ENCODE measurements around the gene PRKAB2.

PRKAB2 gene

DNA sequence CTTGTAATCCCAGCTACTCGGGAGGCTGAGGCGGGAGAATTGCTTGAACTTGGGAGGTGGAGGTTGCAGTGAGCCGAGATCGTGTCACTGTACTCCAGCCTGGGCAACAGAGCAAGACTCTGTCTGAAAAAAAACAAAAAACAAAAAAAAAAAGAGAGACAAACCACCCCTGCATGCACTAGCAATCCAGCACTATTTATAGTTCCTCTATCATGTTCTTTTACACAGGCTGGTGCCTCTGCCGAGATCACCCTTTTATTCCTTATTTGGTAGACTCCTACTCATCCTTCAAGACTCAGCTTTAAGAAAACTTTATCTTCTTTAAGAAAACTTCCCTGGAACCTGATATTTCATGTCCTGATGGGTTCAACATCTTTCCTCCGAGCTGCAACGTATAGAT, 42.1 kb upstream of the PRKAB2 start:
- no peak overlapping the region for H3K4me3 ChIP-seq (replicated peaks; ENCODE audit: low read depth, low read length)
- TF ChIP-seq, protein P1, sequence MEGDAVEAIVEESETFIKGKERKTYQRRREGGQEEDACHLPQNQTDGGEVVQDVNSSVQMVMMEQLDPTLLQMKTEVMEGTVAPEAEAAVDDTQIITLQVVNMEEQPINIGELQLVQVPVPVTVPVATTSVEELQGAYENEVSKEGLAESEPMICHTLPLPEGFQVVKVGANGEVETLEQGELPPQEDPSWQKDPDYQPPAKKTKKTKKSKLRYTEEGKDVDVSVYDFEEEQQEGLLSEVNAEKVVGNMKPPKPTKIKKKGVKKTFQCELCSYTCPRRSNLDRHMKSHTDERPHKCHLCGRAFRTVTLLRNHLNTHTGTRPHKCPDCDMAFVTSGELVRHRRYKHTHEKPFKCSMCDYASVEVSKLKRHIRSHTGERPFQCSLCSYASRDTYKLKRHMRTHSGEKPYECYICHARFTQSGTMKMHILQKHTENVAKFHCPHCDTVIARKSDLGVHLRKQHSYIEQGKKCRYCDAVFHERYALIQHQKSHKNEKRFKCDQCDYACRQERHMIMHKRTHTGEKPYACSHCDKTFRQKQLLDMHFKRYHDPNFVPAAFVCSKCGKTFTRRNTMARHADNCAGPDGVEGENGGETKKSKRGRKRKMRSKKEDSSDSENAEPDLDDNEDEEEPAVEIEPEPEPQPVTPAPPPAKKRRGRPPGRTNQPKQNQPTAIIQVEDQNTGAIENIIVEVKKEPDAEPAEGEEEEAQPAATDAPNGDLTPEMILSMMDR (IDR thresholded peaks at IDR 0.05; ENCODE audit: low read depth, low read length, missing control alignments): no peak
- no peak for DNase-seq (ENCODE audit: extremely low read depth, low read depth)

DNA sequence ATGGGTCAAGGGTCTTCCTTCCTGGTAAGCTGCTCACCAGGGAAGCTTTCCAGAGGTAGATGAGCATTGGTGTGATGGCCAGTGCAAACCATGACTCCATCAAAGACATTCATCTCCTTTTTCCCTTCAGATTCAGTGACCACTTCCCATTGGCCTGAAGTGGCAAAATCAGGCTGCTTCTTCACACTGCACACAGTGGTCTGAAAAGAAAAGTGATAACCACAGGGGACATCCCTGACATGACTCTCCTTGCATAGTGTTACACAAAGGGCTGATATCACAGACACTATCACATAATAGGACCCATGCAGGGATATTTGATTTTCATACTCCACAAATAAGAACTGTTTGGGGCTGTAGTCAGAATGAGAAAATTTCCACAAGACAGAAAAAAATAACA, 41.0 kb upstream of the PRKAB2 start:
- DNase-seq (ENCODE audit: extremely low read depth, low read depth): no peak
- no peak overlapping the region for H3K4me3 ChIP-seq (replicated peaks; ENCODE audit: low read depth, low read length)
- TF ChIP-seq, protein P1 (IDR thresholded peaks at IDR 0.05; ENCODE audit: low read depth, low read length, missing control alignments): no peak

DNA sequence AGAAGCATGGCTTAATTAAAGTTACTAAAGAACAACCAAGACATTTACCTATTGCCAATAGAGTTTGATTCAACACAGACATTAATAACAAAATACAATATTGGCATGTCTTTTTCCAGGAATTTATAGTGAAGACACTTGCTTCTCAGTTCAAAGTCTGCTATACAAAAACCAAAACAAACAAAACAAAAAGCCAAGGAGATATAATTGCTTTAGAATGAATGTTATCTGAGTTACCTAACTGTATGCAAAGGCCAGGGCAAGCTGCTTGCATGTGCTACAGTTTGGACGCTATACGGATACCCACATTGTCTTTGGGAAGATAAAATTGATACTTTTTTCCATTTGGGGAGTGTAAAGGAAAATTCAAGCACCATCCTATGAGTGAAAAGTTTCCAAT, 39.3 kb upstream of the PRKAB2 start:
- TF ChIP-seq, protein P1 (IDR thresholded peaks at IDR 0.05; ENCODE audit: low read depth, low read length, missing control alignments): no peak
- H3K4me3 ChIP-seq (replicated peaks; ENCODE audit: low read depth, low read length): no peak overlapping the region
- DNase-seq (ENCODE audit: extremely low read depth, low read depth): no peak

DNA sequence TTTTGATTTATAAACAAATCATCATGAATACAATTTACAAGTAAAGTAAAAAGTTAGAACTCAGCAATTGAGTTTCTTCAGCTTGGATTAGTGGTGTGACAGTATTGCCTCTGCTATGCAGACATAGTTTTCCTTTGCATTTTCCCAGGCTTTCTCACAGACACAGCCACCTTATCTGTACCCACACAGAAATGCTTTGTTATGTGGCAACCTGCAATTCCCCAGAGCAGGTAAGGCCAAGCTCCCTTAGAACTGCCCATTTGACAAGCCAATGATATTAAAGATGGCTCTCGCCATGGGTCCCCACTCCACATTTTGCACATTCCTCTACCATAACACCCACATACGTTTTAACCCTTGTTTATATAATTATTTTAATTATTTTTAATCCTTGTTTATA, 38.7 kb upstream of the PRKAB2 start:
- no peak overlapping the region for H3K4me3 ChIP-seq (replicated peaks; ENCODE audit: low read depth, low read length)
- DNase-seq (ENCODE audit: extremely low read depth, low read depth): no peak
- TF ChIP-seq, protein P1 (IDR thresholded peaks at IDR 0.05; ENCODE audit: low read depth, low read length, missing control alignments): no peak

DNA sequence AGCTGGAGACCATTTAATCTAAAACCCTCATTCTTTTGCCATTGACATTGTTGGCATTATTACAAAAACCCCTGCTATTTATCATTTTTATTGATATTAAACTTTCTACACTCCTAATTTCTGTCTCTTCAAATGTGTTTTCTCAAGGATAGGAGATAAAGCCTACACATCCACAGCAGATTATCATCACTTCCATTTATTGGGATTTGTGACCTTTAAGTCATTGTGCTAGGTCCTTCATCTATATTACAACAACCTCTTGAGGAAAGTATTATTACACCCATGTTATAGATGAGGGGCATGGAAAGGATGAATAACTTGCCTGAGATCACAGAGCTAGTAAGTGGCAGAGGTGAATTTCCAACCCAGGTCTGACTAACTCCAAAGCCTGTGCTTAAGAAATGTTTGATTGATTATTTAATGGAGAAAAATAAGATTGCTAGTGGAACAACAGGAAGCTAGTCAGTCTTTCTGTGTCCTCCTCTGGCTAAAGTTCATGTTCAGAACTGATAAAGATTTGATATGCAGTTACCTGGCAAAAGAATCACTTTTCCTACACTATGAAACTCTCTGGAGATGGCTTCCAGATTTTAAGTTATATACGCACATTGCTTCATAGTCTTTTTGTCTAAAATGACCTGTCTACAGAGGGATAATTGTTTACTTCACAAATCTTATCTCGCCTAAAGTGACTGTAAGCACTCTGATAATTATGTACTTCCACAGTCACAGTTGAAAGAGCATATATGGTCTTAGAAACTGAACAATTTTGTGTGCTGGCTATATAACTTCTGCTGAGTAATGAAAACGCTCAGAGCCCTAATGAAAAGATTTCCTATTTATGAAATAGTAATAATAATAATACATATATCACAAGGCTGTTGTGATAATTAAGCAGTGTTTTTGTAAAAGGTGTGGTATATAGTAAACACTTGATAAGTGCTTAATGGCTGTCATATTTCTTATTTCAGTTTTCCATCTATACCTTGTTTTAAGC, 37.9 kb upstream of the PRKAB2 start:
- no peak overlapping the region for H3K4me3 ChIP-seq (replicated peaks; ENCODE audit: low read depth, low read length)
- no peak for DNase-seq (ENCODE audit: extremely low read depth, low read depth)
- TF ChIP-seq, protein P1 (IDR thresholded peaks at IDR 0.05; ENCODE audit: low read depth, low read length, missing control alignments): no peak

DNA sequence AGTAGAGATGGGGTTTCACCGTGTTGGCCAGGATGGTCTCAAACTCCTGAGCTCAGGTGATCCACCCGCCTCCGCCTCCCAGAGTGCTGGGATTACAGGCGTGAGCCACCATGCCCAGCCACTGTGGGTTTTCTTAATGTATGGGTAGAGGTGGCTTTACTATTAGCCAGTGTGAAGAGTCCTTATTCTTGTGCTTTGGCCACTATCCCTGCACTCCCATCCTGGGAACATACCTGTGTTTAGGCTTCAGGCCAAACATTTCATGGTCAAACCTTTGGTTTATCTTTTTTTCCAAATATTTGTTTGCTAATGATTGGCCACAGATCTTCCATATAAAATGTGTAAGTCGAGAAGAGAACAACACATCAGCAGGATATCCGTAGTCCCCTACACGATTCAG, 36.3 kb upstream of the PRKAB2 start:
- DNase-seq (ENCODE audit: extremely low read depth, low read depth): no peak
- H3K4me3 ChIP-seq (replicated peaks; ENCODE audit: low read depth, low read length): no peak overlapping the region
- TF ChIP-seq, protein P1 (IDR thresholded peaks at IDR 0.05; ENCODE audit: low read depth, low read length, missing control alignments): no peak

All from HFF-Myc (cell line).